Stimulated activated CD4-positive, alpha-beta T cell treated with anti-CD3 and anti-CD28 coated beads, Interleukin-15, amount 100 ng/mL, for 24 hours (primary cell): ENCODE data around the gene PRSS56.

Experiments used
- DNase-seq: peaks from one replicate; pipeline ENCODE4 v3.0.0-alpha.2; 2020

PRSS56 gene

GRCh38 chr2:232519581-232520438, at the start of gene PRSS56:
Gene PRSS56 (plus strand): TSS chr2:232520388. CDS start chr2:232520599, 211 bp downstream.
- DNase-seq = no peak

DNA sequence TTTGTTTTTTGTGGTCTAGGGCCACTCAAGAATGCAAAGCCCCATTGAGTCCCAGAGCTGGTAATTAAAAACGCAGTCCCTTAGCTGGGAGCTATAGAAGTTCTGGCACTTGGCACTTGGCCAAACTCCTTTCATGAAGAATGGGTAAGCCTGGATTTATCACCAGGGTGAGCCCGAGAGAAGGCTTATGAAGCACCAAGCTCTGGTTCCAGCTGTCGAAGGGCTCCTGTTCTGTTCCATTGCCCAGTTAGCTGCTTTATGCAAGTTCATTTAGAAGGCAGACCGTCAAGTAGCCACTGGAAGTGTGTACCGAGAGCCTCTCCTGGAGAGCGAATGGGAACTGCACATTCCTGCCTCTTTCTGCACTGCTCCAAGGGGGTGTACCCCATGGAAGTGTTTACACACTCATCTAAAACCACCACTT, 46.7 kb upstream of the PRSS56 start:
- no peak for DNase-seq

DNA sequence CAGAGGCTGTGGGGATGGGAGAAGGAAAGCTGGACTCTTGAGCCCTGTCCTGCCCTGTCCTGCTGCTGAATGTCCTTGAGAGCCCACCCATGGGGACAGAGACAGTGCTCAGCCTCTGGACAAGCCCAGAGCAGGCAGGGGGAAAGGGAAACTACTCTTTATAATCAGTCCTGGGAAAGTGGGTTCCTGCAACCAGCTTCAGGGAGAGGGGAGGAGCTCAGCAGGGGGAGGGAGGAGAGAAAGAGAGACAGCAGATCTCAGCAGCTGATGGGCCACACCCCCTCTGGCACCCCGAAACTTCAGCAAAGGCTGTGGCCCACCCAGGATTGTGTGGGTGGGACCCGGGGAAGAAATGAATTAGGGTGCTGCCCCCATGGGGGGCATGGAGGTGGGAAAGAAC, 44.1 kb upstream of the PRSS56 start:
- no peak for DNase-seq

DNA sequence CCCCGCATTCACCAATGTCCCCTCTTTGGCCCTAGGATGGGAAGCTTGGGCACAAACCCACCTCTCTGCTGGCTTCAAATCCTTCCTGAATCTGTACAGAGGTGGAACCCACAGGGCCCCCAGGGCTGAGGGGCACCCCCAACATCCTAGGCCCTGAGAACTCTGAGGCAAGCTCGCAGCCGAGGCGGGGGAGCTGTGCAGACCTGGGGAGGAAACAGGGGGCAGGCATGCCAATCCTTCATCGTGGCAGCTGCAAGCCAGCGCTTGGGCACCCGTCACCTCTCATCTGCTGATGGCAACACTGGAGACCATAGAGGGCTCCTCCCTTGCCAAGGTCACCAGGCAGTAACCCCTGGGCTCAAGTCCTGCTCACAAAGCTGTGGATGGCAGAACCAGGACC, 43.4 kb upstream of the PRSS56 start:
- no peak for DNase-seq

DNA sequence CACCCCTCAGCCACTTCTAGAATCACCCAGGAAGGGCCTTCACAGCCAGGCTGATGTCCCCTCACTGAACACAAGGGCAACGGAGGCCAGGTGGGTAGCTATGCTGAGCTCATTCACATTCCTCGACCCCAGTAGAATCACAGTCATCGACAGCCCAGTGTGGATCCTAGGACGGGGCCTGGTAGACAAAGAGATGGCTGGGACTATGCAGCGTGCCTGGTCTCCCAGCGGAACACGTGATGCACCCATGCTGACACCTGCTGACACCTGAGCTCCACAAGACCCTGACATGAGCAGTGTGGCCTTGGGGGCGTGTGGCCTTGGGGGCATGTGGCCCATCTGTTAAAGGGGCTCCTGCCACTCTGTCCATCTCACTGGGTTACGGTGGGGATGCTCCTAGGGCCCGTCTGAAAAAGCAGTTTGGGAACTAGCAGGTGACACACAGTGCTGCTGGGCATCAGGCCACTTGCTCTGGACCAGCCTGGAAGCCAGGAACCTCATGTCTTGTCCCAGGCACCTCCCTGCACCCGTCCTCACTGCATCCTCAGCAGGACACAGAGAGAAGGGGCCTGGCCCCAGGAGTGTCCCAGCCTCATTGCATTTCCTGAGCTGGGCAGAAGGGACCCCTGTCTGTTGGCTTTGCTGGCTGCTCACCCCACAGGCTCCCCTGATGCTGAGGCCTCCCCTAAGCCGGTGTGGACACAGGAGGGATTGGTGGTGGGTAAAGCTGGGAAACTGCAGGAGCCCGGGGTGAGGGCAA, 42.3 kb upstream of the PRSS56 start:
- DNase-seq = no peak

- no peak for DNase-seq
These were observed 41.4 kb upstream of the PRSS56 start for GRCh38 chr2:232478571-232479340.

GRCh38 chr2:232479341-232480200, 40.6 kb upstream of the PRSS56 start:
- no peak for DNase-seq

- no peak for DNase-seq
These were observed 39.7 kb upstream of the PRSS56 start for GRCh38 chr2:232480201-232481190.

GRCh38 chr2:232481322-232482140, 38.7 kb upstream of the PRSS56 start:
- no peak for DNase-seq

DNA sequence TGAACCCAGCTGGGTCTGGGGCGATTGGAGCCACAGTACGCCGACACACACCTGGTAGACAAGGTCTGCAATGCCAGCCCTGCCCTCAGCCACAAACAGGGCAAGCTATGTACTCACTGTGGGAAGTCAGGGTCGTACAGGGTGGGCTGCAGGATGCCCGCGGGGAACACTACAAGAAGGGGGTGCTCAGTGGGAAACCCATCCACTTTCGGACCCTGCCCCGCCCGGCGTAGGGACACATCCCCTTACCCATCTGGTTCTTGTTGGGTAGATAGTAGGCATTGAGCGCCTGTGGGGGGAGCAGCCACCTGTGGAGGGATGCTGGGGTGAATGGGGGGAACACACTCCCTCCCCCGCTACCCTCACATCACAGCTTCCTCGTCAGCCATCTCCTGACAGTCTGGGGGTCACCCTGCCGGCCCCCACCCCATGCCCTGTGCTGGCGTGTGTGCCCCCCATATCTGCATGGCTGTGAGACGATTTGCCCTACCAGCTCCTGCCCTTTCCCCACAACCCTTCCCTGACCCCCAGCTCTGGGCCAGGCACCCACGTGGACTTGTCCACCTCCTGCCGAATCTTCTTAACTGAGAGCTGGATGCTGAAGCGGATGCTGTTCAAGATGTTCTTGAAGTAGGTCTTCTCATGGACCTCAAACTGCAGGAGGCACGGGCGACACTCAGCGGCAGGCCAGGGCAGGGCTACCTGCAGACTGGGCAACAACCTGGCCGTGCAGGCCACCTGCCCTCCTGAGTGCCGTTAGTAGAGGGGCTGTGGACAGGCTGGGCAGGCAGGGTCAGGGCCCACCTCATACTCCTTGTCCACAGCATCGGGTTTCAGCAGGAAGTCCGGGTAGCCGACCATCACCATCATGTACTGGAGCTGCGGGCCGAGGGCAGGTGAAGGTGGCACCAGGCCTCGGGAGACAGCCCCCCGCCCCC, 37.6 kb upstream of the PRSS56 start:
- DNase-seq = no peak

GRCh38 chr2:232483311-232483922, 36.8 kb upstream of the PRSS56 start:
- DNase-seq = no peak

- no peak for DNase-seq
These were observed 36.1 kb upstream of the PRSS56 start for GRCh38 chr2:232483923-232484627.

GRCh38 chr2:232484628-232485347, 35.4 kb upstream of the PRSS56 start:
- no peak for DNase-seq

GRCh38 chr2:232485348-232485756, 34.8 kb upstream of the PRSS56 start:
- no peak for DNase-seq

DNA sequence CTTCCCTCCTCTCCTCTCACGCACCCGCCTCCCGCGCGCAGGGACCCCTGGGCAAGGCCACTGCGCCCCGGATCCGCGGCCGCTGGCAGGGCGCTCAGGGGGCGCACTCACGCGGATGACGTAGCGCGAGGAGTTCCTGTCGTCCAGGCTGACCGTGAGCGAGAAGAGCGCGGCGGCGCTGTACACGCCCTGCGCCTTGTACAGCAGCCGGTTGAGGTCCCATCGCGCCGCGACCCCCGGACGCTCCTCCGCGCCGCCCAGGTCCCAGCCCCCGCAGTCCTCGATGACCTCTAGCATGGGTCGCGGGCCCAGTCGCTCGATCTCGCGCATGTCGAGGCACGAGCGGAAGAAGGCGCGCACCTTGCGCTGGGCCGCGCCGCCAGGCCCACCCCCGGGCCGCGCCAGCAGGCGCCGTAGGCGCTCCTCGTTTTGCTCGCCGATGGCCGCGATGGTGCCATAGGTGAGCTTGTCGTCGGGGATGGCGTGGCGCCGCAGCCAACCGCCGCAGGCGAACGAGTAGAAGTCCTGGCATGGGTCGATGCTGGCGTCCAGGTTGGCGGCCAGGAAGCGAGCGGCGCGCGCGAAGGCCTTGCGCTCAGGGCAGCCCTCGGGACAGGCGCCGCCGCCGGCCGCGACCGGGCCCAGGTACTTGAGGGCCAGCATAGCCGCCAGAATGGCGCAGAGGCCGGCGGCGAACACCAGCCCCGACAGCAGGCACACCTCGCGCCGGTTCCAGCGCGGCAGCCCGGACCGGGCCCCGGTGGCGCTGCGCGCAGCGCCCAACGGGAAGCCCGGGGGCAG, 34.2 kb upstream of the PRSS56 start:
- DNase-seq = no peak
